ENCODE measurements around the gene NREP.

NREP gene

DNA sequence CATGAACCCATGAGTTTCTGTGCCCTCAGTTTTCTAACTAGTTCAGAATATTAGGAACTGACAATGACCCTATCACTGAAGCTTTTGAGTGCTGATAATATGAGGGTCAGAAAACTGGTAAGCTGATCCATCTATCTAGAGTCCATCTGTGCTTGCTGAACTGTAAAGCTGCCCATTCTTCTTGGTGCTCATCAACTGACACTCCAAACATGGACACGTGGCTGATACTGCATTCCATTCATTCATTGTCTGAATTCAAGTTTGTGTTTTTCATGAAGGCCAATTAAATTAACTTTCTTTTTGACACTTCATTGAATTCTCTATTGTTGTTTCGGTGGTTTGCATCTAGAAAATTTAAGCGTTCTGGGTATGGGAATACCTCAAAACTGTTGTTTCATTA lies 17.6 kb downstream of the NREP start:
- no peaks in the 10 kb centered on the region for H3K4me1 ChIP-seq (ENCODE audit: low read length)
- no peaks in the 10 kb centered on the region for H3K27me3 ChIP-seq (ENCODE audit: low read depth, low read length)
- no peak for TF ChIP-seq EZH2phosphoT487 (IDR thresholded peaks at IDR 0.05; ENCODE audit: low read depth)
- TF ChIP-seq, protein P1, sequence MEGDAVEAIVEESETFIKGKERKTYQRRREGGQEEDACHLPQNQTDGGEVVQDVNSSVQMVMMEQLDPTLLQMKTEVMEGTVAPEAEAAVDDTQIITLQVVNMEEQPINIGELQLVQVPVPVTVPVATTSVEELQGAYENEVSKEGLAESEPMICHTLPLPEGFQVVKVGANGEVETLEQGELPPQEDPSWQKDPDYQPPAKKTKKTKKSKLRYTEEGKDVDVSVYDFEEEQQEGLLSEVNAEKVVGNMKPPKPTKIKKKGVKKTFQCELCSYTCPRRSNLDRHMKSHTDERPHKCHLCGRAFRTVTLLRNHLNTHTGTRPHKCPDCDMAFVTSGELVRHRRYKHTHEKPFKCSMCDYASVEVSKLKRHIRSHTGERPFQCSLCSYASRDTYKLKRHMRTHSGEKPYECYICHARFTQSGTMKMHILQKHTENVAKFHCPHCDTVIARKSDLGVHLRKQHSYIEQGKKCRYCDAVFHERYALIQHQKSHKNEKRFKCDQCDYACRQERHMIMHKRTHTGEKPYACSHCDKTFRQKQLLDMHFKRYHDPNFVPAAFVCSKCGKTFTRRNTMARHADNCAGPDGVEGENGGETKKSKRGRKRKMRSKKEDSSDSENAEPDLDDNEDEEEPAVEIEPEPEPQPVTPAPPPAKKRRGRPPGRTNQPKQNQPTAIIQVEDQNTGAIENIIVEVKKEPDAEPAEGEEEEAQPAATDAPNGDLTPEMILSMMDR (IDR thresholded peaks at IDR 0.05; ENCODE audit: low read depth, low read length) = no peak
- no peak overlapping the region for H2AFZ ChIP-seq (ENCODE audit: low read depth, low read length)
- H3K4me2 ChIP-seq (ENCODE audit: low read length) = no peak overlapping the region
- H3K27ac ChIP-seq (ENCODE audit: low read length) = no peak overlapping the region
- H3K36me3 ChIP-seq (replicated peaks; ENCODE audit: low read depth, low read length) = no peaks in the 10 kb centered on the region
- H3K4me3 ChIP-seq (ENCODE audit: low read length) = no peak overlapping the region
- H3K9ac ChIP-seq (ENCODE audit: low read length) = no peak overlapping the region
- H3K9me3 ChIP-seq (ENCODE audit: insufficient read depth, low read length) = no peaks in the 10 kb centered on the region
- H3K79me2 ChIP-seq (ENCODE audit: low read length) = no peaks in the 10 kb centered on the region
- no peaks in the 10 kb centered on the region for H4K20me1 ChIP-seq (ENCODE audit: insufficient read depth, low read length)

DNA sequence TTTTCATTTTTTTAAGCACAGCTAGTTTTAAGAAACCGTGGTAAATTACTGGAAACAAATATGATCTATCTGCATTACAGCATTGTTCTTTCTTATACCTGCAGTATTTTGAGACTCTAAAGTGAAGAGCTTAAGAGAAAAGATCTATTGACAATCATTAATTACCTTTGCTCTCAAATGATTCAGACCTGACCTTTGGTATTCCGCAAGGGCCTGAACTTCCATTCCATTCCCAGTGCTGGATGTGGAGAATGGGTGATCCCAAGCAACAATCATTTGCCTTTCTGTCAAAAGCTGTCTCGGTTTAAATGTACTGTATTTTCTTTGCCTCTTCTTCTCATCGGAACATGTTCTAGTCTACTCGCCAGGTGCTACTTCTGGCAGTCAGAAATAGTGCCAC lies 18.9 kb downstream of the NREP start:
- H2AFZ ChIP-seq (ENCODE audit: low read depth, low read length) = no peak overlapping the region
- H4K20me1 ChIP-seq (ENCODE audit: insufficient read depth, low read length) = no peaks in the 10 kb centered on the region
- no peaks in the 10 kb centered on the region for H3K4me1 ChIP-seq (ENCODE audit: low read length)
- no peak overlapping the region for H3K4me2 ChIP-seq (ENCODE audit: low read length)
- TF ChIP-seq, protein P1 (IDR thresholded peaks at IDR 0.05; ENCODE audit: low read depth, low read length) = no peak
- TF ChIP-seq EZH2phosphoT487 (IDR thresholded peaks at IDR 0.05; ENCODE audit: low read depth) = no peak
- no peaks in the 10 kb centered on the region for H3K27me3 ChIP-seq (ENCODE audit: low read depth, low read length)
- no peak overlapping the region for H3K27ac ChIP-seq (ENCODE audit: low read length)
- no peak overlapping the region for H3K9ac ChIP-seq (ENCODE audit: low read length)
- H3K9me3 ChIP-seq (ENCODE audit: insufficient read depth, low read length) = no peaks in the 10 kb centered on the region
- no peaks in the 10 kb centered on the region for H3K36me3 ChIP-seq (replicated peaks; ENCODE audit: low read depth, low read length)
- H3K4me3 ChIP-seq (ENCODE audit: low read length) = no peak overlapping the region
- no peaks in the 10 kb centered on the region for H3K79me2 ChIP-seq (ENCODE audit: low read length)

DNA sequence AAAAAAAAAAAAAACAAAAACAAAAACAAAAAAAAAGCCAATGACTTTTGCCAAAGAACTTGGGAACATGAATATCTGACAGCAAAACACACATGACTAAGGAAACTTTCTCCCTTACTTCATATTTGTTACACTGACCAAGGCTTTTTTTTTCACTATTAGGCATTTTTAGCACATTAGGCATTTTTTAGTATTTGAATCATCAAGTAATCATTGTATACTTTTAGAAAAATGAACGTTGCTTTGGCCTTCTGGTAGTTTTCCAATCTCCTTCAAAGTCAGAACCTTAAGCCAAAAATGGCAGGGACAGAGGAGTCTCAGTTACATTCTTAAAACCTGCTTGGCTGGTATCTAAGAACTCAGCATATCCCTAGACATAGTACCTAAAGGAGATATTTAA lies 19.3 kb downstream of the NREP start:
- Histone ChIP-seq H4K20me1 (ENCODE audit: insufficient read depth, low read length) (no peaks in the 10 kb centered on the region), H3K4me2 (ENCODE audit: low read length) (no peak overlapping the region), H3K36me3 (replicated peaks; ENCODE audit: low read depth, low read length) (no peaks in the 10 kb centered on the region), H3K9ac (ENCODE audit: low read length) (no peak overlapping the region), H3K79me2 (ENCODE audit: low read length) (no peaks in the 10 kb centered on the region), H3K4me3 (ENCODE audit: low read length) (no peak overlapping the region), H3K4me1 (ENCODE audit: low read length) (no peaks in the 10 kb centered on the region), H3K27ac (ENCODE audit: low read length) (no peak overlapping the region), H3K27me3 (ENCODE audit: low read depth, low read length) (no peaks in the 10 kb centered on the region), H2AFZ (ENCODE audit: low read depth, low read length) (no peak overlapping the region), H3K9me3 (ENCODE audit: insufficient read depth, low read length) (no peaks in the 10 kb centered on the region)
- TF ChIP-seq, protein P1 (IDR thresholded peaks at IDR 0.05; ENCODE audit: low read depth, low read length) = no peak
- TF ChIP-seq EZH2phosphoT487 (IDR thresholded peaks at IDR 0.05; ENCODE audit: low read depth) = no peak

DNA sequence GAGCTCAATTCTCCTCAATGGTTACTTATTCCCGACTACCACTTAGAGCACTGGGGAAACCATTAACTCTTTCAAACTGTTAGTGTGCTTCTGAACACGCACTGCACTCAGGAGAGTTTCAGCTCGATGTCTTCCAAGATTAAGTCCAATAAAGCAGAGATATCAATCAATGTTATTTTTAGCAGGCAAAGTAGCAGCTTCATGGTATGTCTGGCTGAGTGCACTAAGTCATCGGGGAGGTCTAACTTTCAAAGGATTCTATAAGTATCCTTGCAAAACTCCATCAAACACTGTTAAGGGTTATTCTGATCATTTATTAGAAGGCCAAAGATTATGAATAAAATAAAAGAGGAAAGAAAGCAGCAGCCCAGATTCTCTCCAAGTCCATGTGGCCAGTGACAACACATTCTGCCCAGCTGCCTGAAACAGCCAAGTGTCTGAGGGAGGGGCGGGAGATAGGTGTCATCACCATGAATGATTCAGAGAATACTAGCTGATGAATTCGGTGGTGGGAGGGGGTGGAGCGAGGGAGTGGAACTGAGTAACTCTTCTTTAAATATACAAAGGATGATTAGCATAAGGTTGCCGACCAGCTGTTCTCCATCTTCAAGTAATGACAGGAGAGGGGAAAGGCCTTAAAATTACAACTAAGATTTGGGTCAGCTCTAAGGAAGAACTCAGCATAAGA lies 21.3 kb downstream of the NREP start:
- H3K36me3 ChIP-seq (replicated peaks; ENCODE audit: low read depth, low read length) = no peaks in the 10 kb centered on the region

More for the DNA sequence above, 21.3 kb downstream of the NREP start:
- Histone ChIP-seq H3K4me3 (ENCODE audit: low read length) (no peak overlapping the region), H3K27me3 (ENCODE audit: low read depth, low read length) (no peaks in the 10 kb centered on the region), H3K4me2 (ENCODE audit: low read length) (no peak overlapping the region), H3K27ac (ENCODE audit: low read length) (no peak overlapping the region), H3K4me1 (ENCODE audit: low read length) (no peaks in the 10 kb centered on the region), H2AFZ (ENCODE audit: low read depth, low read length) (no peak overlapping the region), H4K20me1 (ENCODE audit: insufficient read depth, low read length) (no peaks in the 10 kb centered on the region), H3K9me3 (ENCODE audit: insufficient read depth, low read length) (no peaks in the 10 kb centered on the region), H3K9ac (ENCODE audit: low read length) (no peak overlapping the region), H3K79me2 (ENCODE audit: low read length) (no peaks in the 10 kb centered on the region)
- TF ChIP-seq, protein P1 (IDR thresholded peaks at IDR 0.05; ENCODE audit: low read depth, low read length) = no peak
- no peak for TF ChIP-seq EZH2phosphoT487 (IDR thresholded peaks at IDR 0.05; ENCODE audit: low read depth)
